T-helper 1 cell treated with Interleukin-12 subunit alpha and Interleukin-12 subunit beta and Interleukin-4 antibody, amounts not matched to agents 30 ng/mL and 1 ng/mL, for 36 hours (primary cell): ENCODE data around the gene ATP2B2. TPM values are rescaled to one million over a fixed set of nuclear protein-coding genes. Genes with fewer than 3 reads are reported as not detected.

Experiments used
- intact Hi-C: fragments of 100-400 bp; cut with micrococcal nuclease; formaldehyde crosslinking; loops from one replicate; pipeline ENCODE4 v1.15.1; 2024
- total RNA-seq: library from RNA; stranded (reverse); gene quantifications from 2 replicates; pipeline ENCODE4 v1.2.3, GENCODE V29; 2022

Gene ATP2B2
- total RNA-seq, 1 donor from 2014 or later, result not detected

DNA sequence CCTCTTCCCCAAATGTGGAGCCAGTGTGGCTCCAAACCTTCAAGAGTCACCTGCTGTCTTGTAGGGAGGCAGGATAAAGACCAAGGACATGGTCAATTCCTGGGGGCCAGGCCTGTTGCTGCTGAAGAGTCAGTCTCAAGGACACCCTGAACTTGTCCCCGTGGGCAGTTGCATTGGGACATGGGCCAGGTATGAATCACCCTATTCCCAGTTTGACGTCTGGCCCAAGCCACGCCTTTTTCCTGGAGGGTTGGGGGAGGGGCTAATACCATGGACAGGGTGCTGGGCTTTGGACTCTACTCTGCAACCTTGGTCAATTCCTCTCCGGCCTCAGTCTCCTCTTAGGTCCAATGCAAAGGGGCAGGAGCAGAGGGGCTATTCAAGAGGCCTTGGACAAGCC is 10.4 kb downstream of the ATP2B2 start:
- intact Hi-C loops, result no loop called here

DNA sequence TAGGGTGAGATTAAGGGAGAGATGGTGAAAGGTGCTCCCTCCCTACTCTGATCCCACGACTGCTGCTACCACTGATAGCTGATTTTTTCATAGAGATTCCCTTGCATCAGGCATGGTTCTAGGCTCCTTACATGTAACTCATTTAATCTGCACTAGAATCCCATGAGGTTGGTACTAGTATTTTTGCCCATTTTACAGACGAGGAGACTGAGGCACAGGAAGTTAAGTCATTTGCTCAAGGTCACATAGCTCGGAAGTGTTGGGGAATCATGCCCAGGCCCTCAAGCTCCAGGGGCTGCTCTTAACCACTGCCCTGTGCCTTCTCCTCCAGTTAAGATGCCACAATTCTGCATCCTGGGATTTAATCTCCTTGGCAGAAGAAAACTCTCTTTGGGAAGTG is 11.2 kb downstream of the ATP2B2 start:
- intact Hi-C loops, result no loop called here

- intact Hi-C loops, result no loop called here
Observed at GRCh38 chr3:10493202-10493589, 12.2 kb downstream of the ATP2B2 start.

- intact Hi-C loops, result no loop called here
Observed at GRCh38 chr3:10492364-10493201, 12.8 kb downstream of the ATP2B2 start.

- intact Hi-C loops, result no loop called here
Observed at GRCh38 chr3:10489746-10490483, 15.5 kb downstream of the ATP2B2 start.

- intact Hi-C loops, result no loop called here
Observed at GRCh38 chr3:10487988-10488633, 17.3 kb downstream of the ATP2B2 start.

- intact Hi-C loops, result no loop called here
Observed at GRCh38 chr3:10485806-10486205, 19.6 kb downstream of the ATP2B2 start.

DNA sequence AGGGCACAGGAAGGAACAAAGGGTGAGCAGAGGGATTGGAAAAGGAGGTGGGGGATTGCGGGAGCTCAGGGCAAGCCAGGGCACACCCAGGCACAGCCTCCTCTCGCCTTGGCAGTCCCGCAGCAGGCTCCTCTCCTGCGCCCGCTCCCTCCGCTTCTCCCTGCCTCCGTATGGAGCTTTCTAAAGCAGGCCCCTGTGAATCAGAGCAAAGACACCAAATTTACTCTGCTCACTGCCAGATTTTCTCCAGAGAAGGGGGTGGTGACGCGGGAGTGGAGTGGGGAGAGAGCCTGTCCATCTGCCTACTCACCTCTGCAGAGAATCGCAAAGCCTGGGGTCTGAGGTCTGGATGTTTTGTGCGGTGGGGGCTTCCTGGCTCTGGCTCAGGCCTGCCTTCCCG is 20.0 kb downstream of the ATP2B2 start:
- intact Hi-C loops, result no loop called here

GRCh38 chr3:10484709-10485108 is 20.7 kb downstream of the ATP2B2 start:
- intact Hi-C loops, result no loop called here

- intact Hi-C loops, result no loop called here
Observed at GRCh38 chr3:10483686-10484345, 21.6 kb downstream of the ATP2B2 start.

GRCh38 chr3:10483364-10483675 is 22.1 kb downstream of the ATP2B2 start:
- intact Hi-C loops, result no loop called here

- intact Hi-C loops, result no loop called here
Observed at GRCh38 chr3:10482631-10483363, 22.6 kb downstream of the ATP2B2 start.

GRCh38 chr3:10480871-10481378 is 24.5 kb downstream of the ATP2B2 start:
- intact Hi-C loops, result no loop called here

GRCh38 chr3:10479311-10479710 is 26.1 kb downstream of the ATP2B2 start:
- intact Hi-C loops, result no loop called here

DNA sequence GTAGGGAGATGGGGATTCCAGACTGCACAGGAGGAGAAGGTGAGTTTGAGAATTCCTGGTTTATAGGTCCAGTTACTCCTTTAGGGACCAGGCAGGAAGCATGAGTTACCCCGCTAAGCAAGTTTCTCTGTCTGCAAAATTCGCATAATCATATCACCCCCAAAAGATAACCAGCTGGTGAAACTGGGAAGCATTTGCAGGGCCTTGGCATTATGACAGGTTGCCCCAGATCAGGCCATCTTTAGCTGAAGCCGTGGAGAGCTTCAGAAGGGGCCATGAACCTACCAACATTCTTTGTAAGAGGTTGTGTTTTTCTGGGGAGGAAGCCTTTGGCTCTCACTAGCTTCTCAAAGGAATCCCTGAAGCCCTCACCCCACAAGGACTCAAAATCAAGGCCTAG is 29.4 kb downstream of the ATP2B2 start:
- intact Hi-C loops, result no loop called here

DNA sequence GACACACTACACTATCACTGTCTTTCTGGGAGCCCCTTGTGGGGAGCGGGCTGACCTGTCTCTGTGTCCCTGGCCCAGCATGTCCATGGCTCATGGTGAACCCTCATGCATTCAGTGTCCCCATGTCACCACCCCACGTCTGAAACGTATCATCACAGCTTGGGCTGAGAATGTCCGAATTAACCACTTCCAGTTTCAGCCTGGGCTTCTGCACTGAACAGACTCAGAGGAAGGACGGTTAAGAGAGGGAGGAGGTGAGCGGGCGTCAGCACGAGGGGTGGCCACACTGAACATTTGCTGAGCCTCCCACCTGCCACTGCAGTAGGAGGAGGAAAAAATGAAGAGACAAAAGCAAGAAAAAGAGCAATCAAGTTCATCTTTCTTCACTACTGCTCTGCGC is 30.5 kb downstream of the ATP2B2 start:
- intact Hi-C loops, result no loop called here

DNA sequence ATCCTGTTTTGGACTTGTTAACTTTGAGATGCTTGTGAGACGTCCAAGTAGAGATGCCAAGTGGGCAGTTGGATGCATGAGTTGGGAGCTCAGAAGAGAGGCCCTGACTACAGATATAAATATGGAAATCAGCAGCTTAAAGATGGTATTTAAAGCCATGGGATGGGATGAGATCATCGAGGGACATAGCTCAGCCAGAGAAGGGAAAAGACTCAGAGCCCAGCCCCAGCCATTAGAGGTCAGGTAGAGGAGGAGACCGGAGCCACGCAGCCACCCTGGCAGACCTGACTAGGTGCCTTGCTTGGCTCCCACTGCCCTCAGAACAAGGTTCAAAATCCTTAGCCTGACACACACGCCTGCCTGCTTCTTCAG is 31.1 kb downstream of the ATP2B2 start:
- intact Hi-C loops, result no loop called here

DNA sequence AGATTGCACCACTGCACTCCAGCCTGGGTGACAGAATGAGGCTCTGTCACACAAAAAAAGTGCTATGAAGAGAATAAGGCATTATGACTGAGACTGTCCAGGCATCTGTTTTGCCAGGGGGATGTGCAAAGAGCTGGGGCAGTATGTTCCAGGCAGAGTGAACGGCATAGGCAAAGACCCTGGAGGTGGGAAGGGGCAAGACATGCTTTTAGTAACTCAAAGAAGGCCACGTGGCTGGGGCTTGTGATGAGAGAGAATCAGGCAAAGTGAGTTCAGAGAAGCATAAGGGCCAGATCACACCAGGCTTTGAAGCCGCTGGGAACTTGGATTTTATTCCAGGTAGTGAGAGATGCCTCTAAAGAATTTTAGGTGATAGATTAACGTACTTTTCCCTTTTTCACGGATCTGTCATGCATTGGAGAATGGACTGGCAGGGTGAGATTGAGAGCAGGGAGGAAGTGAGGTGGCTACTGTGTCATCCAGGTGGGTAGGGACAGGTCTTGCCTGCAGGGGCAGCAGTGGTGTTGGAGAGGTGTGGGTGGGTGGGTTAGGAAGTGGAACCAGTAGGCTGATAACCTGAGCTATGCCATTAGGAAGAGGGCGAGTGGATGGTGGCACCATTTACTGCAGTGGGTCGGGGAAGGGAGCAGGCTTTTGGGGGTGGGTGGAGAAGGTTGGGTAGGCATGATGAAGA is 31.7 kb downstream of the ATP2B2 start:
- intact Hi-C loops, result no loop called here

- intact Hi-C loops, result no loop called here
Observed at GRCh38 chr3:10472877-10473440, 32.4 kb downstream of the ATP2B2 start.

- intact Hi-C loops, result no loop called here
Observed at GRCh38 chr3:10471054-10471688, 34.2 kb downstream of the ATP2B2 start.
